Liver (tissue), 3 donors: ENCODE results near the gene ADGRG1.

ENCODE experiments used
- CTCF ChIP-seq: fragments of 150-350 bp; IDR thresholded peaks from 2 replicates; pipeline ENCODE4 v1.5.1; 2017; ENCODE audit warnings: improper control_type of control experiment, low read depth, low read length; ENCODE audit not compliant: missing input control
- TAF1 ChIP-seq: conservative IDR thresholded peaks from 2 replicates; pipeline ENCODE4 v1.6.1; 2016; ENCODE audit warnings: antibody characterized with exemption, mild to moderate bottlenecking
- donor health status: healthy.
- donor health status: healthy.

- TF ChIP-seq TAF1 (no peak), CTCF (no peak)
Measured at GRCh38 chr16:57658130-57658877, 29.9 kb downstream of the ADGRG1 start.
